HL-60 (cell line): Measurements from ENCODE around the gene CD164L2.

Experiments used
- DNase-seq, 2 experiments: peaks; one replicate each; pipeline ENCODE4 v3.0.0-alpha.2; 2010 to 2020; ENCODE audit warnings: low read depth in 1 of 2, low spot score in 1 of 2
- H3K27ac ChIP-seq: fragments of 250-450 bp; sonication (Bioruptor Pico); replicated peaks from 2 replicates; pipeline ENCODE4 v1.5.1; 2020; ENCODE audit warnings: mild to moderate bottlenecking, moderate library complexity
- H3K27me3 ChIP-seq: fragments of 250-450 bp; sonication (Bioruptor Pico); 2 replicates; pipeline ENCODE4 v1.5.1; 2021; ENCODE audit warnings: mild to moderate bottlenecking, moderate library complexity; ENCODE audit not compliant: insufficient read depth, poor library complexity, severe bottlenecking
- H3K4me3 ChIP-seq: replicated peaks from 2 replicates; pipeline ENCODE4 v1.5.1; 2011; ENCODE audit warnings: mild to moderate bottlenecking, control low read depth, low read length; ENCODE audit not compliant: insufficient read depth
- CTCF ChIP-seq: IDR thresholded peaks from one replicate; pipeline ENCODE4 v1.5.1; 2011; ENCODE audit warnings: low read length, control low read depth, inconsistent platforms; ENCODE audit not compliant: insufficient read depth
- GABPA ChIP-seq: IDR thresholded peaks from 2 replicates; pipeline ENCODE4 v1.6.1; 2012; ENCODE audit warnings: low read depth
- POLR2AphosphoS5 ChIP-seq: IDR thresholded peaks from 2 replicates; pipeline ENCODE4 v1.6.1; 2012; ENCODE audit warnings: low read depth
- REST ChIP-seq: IDR thresholded peaks from 2 replicates; pipeline ENCODE4 v1.6.1; 2012; ENCODE audit warnings: low read depth; ENCODE audit not compliant: insufficient replicate concordance
- SPI1 ChIP-seq: IDR thresholded peaks from 2 replicates; pipeline ENCODE4 v1.6.1; 2012; ENCODE audit warnings: low read depth, mild to moderate bottlenecking, borderline replicate concordance

Gene CD164L2

GRCh38 chr1:27356277-27356618 lies 26.9 kb downstream of the CD164L2 start:
- Histone ChIP-seq H3K4me3 (no peak overlapping the region), H3K27ac (no peak overlapping the region; the same call in 1 of the 2 replicates), H3K27me3 (peaks cover 6% of the 10 kb centered on the region)
- no peak for TF ChIP-seq REST
- TF ChIP-seq POLR2AphosphoS5, result no peak
- TF ChIP-seq SPI1, result no peak
- no peak for TF ChIP-seq GABPA
- no peak for TF ChIP-seq CTCF
- peak in 1 of 2 experiments; percentile 53 for DNase-seq

- H3K27ac ChIP-seq, result no peak overlapping the region
- DNase-seq, result no peak
- H3K4me3 ChIP-seq, result no peak overlapping the region
- peaks cover 6% of the 10 kb centered on the region for H3K27me3 ChIP-seq
- no peak for TF ChIP-seq GABPA
- 0 out of 2 replicates have a peak, but pooled peaks have one; percentile 11 for TF ChIP-seq POLR2AphosphoS5
- TF ChIP-seq CTCF, result no peak
- no peak for TF ChIP-seq REST
- no peak for TF ChIP-seq SPI1
These were observed 27.4 kb downstream of the CD164L2 start for GRCh38 chr1:27355683-27356082.

- H3K4me3 ChIP-seq, result no peak overlapping the region
- TF ChIP-seq POLR2AphosphoS5, result no peak; the same call in 1 of the 2 replicates
- no peak for TF ChIP-seq GABPA
- no peak for TF ChIP-seq SPI1
- TF ChIP-seq REST, result no peak
- TF ChIP-seq CTCF, result no peak
- H3K27me3 ChIP-seq, result no peaks in the 10 kb centered on the region
- no peak for DNase-seq
- H3K27ac ChIP-seq, result no peak overlapping the region
These were observed 29.5 kb downstream of the CD164L2 start for GRCh38 chr1:27353629-27354028.
